ENCODE data around the gene RBL2. TPM values are rescaled to one million over a fixed set of nuclear protein-coding genes. Genes with fewer than 3 reads are reported as not detected.

Gene RBL2
- total and polyA plus RNA-seq, 10 donors, result 29.1 to 214 (median 138) TPM

- Histone ChIP-seq H3K27me3 (replicated peaks in 1 of 7) (no peaks in the 10 kb centered on the region), H3K9me3 (no peaks in the 10 kb centered on the region), H3K4me1 (peaks cover 8 to 26% (median 20%) of the 10 kb centered on the region in 6 donors), H3K36me3 (no peaks in the 10 kb centered on the region), H3K27ac (no peak overlapping the region), H3K4me3 (no peak overlapping the region)
- intact Hi-C loops (cut with DNase I; ENCODE audit: low total_unique reads), result no loop called here
- 93 to 95% (median 94%) methylated on average over 21 of the region's 21 CpGs for WGBS, 5 donors
- TF ChIP-seq CTCF (IDR thresholded peaks at IDR 0.05 in 8 of 11, conservative IDR thresholded peaks at IDR 0.05 in 3 of 11) (no peak), POLR2A (IDR thresholded peaks at IDR 0.05) (no peak), POLR2AphosphoS5 (IDR thresholded peaks at IDR 0.05) (no peak)
- peak; percentile 67 for DNase-seq
Observed at GRCh38 chr16:53523126-53523804, 89.0 kb downstream of the RBL2 start.

- H3K4me1 ChIP-seq, result peaks cover 5 to 18% (median 13%) of the 10 kb centered on the region in 6 donors
- no peak for TF ChIP-seq CTCF (IDR thresholded peaks at IDR 0.05 in 8 of 11, conservative IDR thresholded peaks at IDR 0.05 in 3 of 11)
- TF ChIP-seq POLR2A (IDR thresholded peaks at IDR 0.05), result no peak
- TF ChIP-seq POLR2AphosphoS5 (IDR thresholded peaks at IDR 0.05), result no peak
- H3K36me3 ChIP-seq, result no peaks in the 10 kb centered on the region
- intact Hi-C loops (cut with DNase I; ENCODE audit: low total_unique reads), result no loop called here
- no peak overlapping the region for H3K27ac ChIP-seq
- peak; percentile 74 for DNase-seq
- WGBS, 5 donors, result 84 to 95% (median 92%) methylated on average over 14 to 15 of the region's 15 CpGs
- no peaks in the 10 kb centered on the region for H3K27me3 ChIP-seq (replicated peaks in 1 of 7)
- H3K4me3 ChIP-seq, result no peak overlapping the region
- H3K9me3 ChIP-seq, result no peaks in the 10 kb centered on the region
Observed at GRCh38 chr16:53523971-53524548, 89.8 kb downstream of the RBL2 start.

- Histone ChIP-seq H3K4me1 (no peaks in the 10 kb centered on the region), H3K9me3 (no peaks in the 10 kb centered on the region), H3K36me3 (no peaks in the 10 kb centered on the region), H3K4me3 (no peak overlapping the region), H3K27ac (no peak overlapping the region), H3K27me3 (replicated peaks in 1 of 7) (no peaks in the 10 kb centered on the region)
- TF ChIP-seq POLR2AphosphoS5 (IDR thresholded peaks at IDR 0.05) (no peak), POLR2A (IDR thresholded peaks at IDR 0.05) (no peak), CTCF (IDR thresholded peaks at IDR 0.05 in 8 of 11, conservative IDR thresholded peaks at IDR 0.05 in 3 of 11) (no peak)
- DNase-seq, result peak; percentile 66
- 86 to 90% (median 88%) methylated on average over 3 to 6 of the region's 6 CpGs for WGBS, 5 donors
- intact Hi-C loops (cut with DNase I; ENCODE audit: low total_unique reads), result no loop called here
Observed at GRCh38 chr16:53528797-53529196, 94.5 kb downstream of the RBL2 start.

- TF ChIP-seq POLR2AphosphoS5 (IDR thresholded peaks at IDR 0.05) (no peak), POLR2A (IDR thresholded peaks at IDR 0.05) (no peak), CTCF (IDR thresholded peaks at IDR 0.05 in 8 of 11, conservative IDR thresholded peaks at IDR 0.05 in 3 of 11) (no peak)
- 92 to 96% (median 94%) methylated on average over 14 of the region's 14 CpGs for WGBS, 5 donors
- DNase-seq, result no peak
- Histone ChIP-seq H3K9me3 (no peaks in the 10 kb centered on the region), H3K36me3 (no peaks in the 10 kb centered on the region), H3K27me3 (replicated peaks in 1 of 7) (no peaks in the 10 kb centered on the region), H3K4me1 (no peaks in the 10 kb centered on the region), H3K4me3 (no peak overlapping the region), H3K27ac (no peak overlapping the region)
- intact Hi-C loops (cut with DNase I; ENCODE audit: low total_unique reads), result no loop called here
Observed at GRCh38 chr16:53529513-53529912, 95.2 kb downstream of the RBL2 start.
